DMS53 treated with DMSO at 0.1 percent for 48 hours (cell line): ENCODE data around the gene KCNH6.

Experiments
- DNase-seq: peaks from one replicate; lab custom pipeline; 2025; ENCODE audit not compliant: unreplicated experiment; lab: John Stamatoyannopoulos, UW

KCNH6 gene

GRCh38 chr17:63506627-63507026 lies 16.5 kb upstream of the KCNH6 start:
- no peak for DNase-seq

- no peak for DNase-seq
These were observed 11.8 kb upstream of the KCNH6 start for GRCh38 chr17:63511331-63511730.

GRCh38 chr17:63512388-63512787 lies 10.8 kb upstream of the KCNH6 start:
- DNase-seq = no peak

- DNase-seq = no peak
These were observed 10.1 kb upstream of the KCNH6 start for GRCh38 chr17:63512896-63513644.

- DNase-seq = no peak
These were observed 8.7 kb upstream of the KCNH6 start for GRCh38 chr17:63514477-63514876.

GRCh38 chr17:63514974-63515373 lies 8.2 kb upstream of the KCNH6 start:
- DNase-seq = no peak

- no peak for DNase-seq
These were observed 7.7 kb upstream of the KCNH6 start for GRCh38 chr17:63515426-63515825.

GRCh38 chr17:63516910-63517824 lies 6.0 kb upstream of the KCNH6 start:
- DNase-seq = peak; percentile 4

GRCh38 chr17:63517825-63518534 lies 5.2 kb upstream of the KCNH6 start:
- DNase-seq = no peak

- DNase-seq = no peak
These were observed 3.9 kb upstream of the KCNH6 start for GRCh38 chr17:63519116-63519881.

- DNase-seq = peak; percentile 94
These were observed 2.9 kb upstream of the KCNH6 start for GRCh38 chr17:63519972-63520882.

- DNase-seq = no peak
These were observed 893 bp downstream of the KCNH6 start for GRCh38 chr17:63524051-63524450.

- DNase-seq = no peak
These were observed 2.2 kb downstream of the KCNH6 start for GRCh38 chr17:63525190-63525946.

- no peak for DNase-seq
These were observed 3.7 kb downstream of the KCNH6 start for GRCh38 chr17:63526861-63527260.

- no peak for DNase-seq
These were observed 5.0 kb downstream of the KCNH6 start for GRCh38 chr17:63528183-63528582.

- no peak for DNase-seq
These were observed 6.8 kb downstream of the KCNH6 start for GRCh38 chr17:63529711-63530556.

- DNase-seq = no peak
These were observed 7.4 kb downstream of the KCNH6 start for GRCh38 chr17:63530557-63531021.
